Pons (tissue), 1 donor: ENCODE measurements around the gene THSD4.
"Not testable (repeated sequence)": the region's sequence is repeated elsewhere in the genome, so short reads cannot be mapped to it uniquely, and the experiment has no call there.

Source experiments
- DNase-seq: peaks from one replicate; pipeline ENCODE4 v3.0.0-alpha.2; 2016; ENCODE audit warnings: low spot score

Gene THSD4

DNA sequence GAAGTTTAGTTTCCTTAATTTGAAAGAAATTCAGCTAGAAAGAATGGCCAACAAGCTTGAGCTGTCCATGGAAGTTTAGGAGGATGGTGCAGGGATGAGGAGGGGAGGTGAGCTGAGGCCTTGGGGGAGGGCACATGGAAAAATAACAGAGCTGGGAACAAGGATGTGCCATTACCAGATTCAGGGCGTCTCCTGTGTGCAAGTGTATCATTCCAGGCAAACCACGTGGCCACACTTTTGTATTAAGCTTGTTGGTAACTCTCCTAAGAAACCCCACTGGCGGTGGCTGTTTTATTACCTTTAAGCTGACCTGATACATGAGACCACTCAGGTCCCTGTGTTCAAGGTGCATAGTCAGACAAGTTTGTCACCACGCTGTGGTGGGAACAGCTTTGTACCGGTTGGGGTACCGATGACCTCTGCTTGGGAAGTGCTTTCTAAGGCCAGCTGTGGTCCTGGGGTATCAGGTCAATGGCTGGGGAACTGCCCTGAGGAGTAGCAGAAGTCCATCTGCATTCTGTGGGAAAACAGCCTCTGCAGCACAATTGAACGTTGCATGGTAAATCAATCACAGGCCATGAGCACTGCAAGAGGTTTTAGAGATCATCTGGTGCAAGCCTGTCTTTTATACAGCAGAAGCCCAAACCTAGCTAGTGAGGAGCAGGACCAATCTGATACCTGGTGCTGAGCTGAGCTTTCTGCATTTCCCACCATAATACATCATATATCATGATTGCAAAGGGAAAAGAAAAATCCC, 235.5 kb downstream of the THSD4 start:
- no peak for DNase-seq

DNA sequence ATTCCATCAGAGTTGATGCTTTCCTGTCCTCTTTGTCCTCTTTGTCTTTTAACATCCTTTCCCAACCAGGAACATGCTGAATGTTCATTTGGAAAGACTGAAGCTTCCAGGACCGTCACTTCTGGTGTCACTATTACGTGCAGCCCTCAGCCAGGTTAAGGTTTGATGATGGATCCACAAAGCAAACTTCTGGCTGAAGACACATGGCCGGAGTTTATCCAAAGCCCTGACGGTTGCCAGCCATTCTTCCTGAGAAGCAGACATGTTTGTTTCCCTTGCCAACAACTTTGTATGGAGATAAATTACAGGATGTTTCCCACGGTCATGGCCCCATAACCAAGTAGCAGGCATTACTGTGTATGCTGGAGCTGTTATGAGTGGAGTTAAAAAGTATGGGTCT, 236.9 kb downstream of the THSD4 start:
- no peak for DNase-seq

DNA sequence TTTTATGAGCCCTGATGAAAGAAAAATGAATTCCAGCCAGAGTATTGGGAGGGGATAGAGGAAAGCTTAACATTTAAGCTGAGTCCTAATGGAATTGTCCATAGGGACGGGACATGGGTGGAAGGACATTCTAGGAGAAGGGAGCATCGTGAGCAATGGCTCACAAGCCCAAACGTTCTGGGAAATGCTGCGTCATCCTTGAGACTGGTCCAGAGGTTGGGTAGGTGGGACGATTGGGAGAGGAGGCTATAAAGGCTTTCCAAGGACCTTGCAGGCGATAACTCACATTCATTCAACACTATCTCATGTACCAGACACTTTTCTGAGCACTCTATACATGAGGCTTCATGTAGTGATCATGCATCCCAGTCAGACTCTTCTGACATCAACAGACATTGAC, 237.5 kb downstream of the THSD4 start:
- no peak for DNase-seq

DNA sequence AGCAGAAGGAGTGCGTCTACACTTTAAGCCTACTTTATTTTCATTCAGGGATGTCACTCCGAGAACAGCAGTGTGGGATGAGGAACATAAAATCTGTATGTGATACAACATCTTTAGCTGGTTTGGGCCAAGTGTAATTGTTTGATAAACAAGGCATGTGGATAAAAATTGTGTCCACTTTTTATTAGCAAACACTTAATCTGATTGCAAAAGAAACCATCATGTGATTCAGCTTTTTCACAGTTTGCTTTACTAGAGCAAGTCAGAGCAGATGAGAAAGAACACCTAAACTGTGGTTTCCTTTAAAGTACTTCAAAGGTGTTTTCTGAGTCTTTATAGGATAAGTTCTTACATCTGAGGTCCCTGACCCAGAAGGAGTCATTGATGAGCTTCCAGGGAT, 237.9 kb downstream of the THSD4 start:
- no peak for DNase-seq

DNA sequence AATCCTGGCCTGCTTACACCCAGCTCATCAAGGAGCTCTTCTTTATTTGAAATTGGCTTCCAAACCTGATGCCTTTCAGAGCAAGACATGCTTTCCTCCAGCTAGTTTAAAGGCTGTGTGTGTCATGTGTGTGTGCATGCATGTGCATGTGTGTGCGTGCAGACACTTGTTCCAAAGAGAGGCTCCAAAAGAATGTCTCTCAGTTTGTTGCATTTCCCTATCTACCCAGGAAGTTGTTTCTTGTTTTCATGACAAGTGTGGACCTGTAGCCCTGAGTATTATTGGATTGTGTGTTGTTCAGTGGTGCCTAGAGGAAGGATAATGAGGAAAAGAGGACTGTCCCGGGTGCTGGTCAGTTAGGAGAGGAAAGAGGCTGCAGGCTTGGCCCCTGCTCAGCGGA, 240.0 kb downstream of the THSD4 start:
- no peak for DNase-seq

DNA sequence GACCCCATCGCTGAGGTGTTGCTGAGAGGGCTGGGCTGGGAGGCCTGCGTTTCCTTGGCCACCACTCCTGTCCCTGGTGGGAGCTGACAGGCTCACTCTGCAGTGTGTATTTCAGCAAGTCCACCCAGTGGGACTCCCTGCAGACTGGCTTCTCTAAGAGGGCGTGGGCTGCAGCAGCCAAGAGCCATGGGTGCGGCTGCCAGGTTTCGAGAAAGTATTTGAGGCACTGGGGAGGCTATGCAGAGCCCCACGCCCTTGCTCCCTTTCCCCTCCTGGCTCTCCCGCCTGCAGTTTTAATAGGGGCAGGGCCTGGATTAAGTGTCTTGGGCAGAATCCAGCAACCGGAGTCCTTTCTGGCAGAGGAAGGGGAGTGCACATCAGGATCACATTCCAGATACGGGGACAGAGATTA, 242.1 kb downstream of the THSD4 start:
- no peak for DNase-seq

DNA sequence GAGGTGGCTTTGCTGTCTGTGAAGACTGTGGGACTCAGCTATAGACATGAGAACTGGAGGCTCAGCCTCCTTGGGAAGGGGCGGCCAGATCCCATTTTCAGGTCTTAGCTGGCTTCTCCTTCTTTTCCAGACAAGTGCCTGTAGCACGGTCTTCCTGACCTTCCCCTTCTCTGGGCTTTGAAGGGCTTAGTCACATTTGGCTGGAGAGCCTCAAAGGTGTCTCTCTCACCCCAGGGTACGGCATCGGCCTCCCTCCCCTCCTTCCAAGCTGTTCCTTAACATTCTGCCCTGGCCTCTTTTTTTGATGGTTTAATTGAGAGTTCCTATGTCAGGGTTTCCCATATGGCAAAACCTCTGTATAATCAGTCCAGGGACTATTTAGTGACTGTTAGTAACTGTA, 242.7 kb downstream of the THSD4 start:
- no peak for DNase-seq

DNA sequence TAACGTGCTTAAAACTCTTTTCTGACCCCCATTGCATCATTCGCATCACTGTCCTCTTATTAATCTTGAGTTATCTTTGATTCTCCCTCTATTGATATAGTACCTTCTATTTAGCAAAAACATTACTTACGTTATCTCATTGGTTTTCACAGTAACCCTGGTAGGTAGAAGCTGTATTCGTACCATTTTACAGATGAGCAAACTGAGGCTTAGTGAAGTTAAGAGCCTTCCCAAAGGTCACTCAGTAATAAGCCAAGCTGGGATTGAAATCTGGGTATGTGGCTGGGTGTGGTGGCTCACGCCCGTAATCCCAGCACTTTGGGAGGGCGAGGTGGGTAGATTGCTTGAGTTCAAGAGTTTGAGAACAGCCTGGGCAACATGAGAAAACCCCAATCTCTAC, 244.0 kb downstream of the THSD4 start:
- no peak for DNase-seq

DNA sequence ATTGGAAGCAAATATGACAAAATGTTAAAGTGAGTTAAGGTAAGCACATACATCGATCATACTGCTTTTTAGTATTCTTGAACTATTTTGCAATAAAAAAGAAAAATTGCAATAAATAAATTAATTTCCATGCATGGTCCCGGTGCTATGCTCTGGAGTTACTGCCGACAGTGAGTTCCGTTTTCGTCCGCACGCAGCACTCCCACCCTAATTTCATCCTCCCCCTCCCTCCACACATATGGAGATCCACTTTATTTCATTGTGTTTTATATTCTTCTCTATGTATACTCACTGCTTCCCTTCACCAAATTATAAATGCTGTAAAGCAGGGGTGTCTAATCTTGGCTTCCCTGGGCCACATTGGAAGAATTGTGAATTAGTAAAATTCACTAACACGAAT, 247.3 kb downstream of the THSD4 start:
- DNase-seq, result no peak

DNA sequence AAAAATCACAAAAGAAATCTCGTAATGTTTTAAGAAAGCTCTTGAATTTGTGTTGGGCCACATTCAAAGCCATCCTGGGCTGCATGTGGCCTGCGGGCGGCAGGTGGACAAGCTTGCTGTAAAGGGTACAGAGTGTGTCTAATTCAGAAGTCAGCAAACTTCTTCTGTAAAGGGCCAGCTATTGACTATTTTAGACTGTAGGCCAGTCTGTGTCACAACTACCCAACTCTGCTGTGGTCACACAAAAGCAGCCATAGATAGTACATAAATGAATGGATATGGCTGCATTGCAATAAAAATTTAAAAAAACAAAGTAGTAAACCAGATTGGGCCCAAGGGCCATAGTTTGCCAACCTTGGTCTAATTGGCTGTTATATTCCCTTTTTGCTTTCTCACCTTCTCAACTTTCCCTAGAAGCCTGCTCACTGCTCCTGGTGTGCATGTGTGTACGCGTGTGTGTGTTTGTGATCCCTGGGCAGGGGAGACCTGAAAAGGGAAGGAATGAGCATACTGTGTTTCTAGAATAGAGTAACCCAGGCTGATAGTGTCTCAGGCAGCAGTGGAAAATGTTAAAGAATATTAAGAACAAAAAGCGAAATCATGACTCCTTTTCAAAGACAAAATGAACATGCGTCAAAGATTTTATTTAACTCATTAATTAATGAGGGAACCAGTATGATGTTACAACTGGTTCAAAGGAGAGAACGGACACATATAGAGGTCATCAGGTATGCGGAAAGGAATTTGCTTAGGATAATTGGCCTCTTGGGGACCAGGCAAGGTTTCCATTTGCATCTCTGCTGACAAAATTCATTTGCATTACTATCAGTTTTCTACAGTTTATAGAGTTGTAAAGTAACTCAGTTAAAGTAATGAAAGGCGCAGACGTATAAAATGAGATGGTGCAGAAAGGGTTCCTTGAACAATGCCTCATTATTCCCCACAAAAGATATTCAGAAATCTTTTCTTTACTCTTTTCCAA, 248.0 kb downstream of the THSD4 start:
- DNase-seq, result no peak

DNA sequence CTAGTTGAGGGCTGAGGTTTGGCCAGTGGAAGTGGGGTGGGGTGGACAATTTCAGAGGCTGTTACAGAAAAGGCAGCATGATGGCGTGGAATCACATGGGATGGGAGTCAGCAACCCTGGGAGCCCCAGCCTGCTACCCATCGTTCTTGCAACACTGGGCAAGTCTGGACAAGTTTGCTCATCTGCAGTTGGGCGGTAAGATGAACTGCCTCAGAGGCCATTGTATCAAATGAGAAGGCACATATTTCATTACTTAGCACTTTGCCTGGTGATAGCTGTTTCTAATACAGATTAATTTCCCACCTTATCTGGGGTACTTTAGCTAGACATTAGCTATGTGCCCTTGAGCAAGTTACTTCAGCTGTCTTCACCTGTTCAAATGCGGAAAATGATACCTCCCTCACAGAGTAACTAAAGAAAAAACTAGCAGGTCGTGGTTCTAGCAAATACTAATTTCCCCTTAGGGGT, 248.9 kb downstream of the THSD4 start:
- DNase-seq, result no peak

DNA sequence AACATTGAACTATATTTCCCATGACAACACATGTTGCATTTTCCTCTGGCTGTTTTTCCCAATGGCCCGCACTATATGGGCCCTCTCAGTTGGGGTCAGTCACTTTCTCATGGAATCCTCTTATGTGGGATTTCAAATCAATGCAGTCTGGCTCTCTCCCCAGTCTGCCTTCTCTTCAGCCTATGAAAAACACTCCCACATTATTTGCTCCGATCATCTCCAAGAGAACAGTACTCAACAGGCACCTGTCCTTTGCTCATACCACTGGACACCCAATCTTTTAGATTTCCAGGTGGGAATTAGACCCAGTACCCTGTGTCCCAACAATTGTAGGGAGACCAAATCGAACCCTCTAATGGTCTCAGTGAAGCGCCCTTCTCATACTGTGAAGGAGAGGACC, 251.3 kb downstream of the THSD4 start:
- DNase-seq, result no peak

DNA sequence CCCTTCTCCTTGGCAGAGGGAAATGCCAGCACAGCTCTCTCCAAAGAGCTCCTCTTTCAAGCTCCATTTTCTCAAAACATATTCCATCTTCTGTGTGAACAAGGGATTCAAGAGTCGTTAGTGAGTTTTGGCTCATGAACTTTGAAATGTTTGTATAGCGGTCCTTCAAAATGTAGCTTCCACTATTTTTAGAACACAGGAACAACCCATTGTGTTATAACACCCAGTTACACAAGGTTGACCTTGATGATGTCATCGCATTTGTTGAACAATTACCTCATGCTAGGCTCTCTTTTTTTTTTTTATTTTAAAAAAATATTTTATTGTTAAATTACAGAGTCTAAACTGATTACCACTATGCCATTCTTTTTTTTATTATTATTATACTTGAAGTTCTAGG, 251.7 kb downstream of the THSD4 start:
- no peak for DNase-seq

DNA sequence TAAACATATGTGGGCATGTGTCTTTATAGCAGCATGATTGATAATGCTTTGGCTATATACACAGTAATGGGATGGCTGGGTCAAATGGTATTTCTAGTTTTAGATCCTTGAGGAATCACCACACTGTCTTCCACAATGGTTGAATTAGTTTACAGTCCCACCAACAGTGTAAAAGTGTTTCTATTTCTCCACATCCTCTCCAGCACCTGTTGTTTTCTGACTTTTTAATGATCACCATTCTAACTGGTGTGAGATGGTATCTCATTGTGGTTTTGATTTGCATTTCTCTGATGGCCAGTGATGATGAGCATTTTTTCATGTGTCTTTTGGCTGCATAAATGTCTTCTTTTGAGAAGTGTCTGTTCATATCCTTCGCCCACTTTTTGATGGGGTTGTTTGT, 252.5 kb downstream of the THSD4 start:
- DNase-seq, result not testable (repeated sequence)

DNA sequence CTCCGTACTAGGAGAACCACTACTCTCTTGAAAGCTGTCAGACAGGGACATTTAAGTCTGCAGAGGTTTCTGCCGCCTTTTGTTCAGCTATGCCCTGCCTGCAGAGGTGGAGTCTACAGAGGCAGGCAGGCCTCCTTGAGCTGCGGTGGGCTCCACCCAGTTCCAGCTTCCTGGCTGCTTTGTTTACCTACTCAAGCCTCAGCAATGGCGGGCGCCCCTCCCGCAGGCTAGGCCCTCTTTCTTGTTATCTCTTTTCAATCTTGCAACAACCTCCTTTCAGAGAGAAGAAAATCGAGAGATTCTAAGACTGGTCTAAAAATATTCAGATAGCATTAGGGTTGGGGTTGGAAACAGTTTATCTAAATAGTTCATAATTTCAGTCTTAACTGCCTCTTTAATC, 257.5 kb downstream of the THSD4 start:
- not testable (repeated sequence) for DNase-seq

DNA sequence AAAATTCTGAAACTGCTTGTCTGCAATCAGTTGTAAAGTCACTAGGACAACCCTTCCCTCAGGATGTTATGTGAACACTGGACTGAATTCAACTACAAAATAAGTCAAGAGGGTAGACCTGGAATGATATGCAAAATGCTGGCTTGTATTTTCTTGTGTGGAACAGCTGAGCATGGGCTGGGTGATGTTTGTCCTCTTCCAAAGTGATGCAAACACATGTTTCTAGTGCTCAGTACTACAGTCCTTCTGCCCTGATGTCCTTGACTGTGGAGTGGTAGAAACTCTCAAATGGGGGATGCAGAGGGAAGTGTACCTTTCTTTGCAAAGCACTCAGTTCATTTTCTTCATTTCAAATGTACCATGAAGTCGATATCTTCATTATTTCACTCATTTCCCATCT, 258.6 kb downstream of the THSD4 start:
- DNase-seq, result no peak

DNA sequence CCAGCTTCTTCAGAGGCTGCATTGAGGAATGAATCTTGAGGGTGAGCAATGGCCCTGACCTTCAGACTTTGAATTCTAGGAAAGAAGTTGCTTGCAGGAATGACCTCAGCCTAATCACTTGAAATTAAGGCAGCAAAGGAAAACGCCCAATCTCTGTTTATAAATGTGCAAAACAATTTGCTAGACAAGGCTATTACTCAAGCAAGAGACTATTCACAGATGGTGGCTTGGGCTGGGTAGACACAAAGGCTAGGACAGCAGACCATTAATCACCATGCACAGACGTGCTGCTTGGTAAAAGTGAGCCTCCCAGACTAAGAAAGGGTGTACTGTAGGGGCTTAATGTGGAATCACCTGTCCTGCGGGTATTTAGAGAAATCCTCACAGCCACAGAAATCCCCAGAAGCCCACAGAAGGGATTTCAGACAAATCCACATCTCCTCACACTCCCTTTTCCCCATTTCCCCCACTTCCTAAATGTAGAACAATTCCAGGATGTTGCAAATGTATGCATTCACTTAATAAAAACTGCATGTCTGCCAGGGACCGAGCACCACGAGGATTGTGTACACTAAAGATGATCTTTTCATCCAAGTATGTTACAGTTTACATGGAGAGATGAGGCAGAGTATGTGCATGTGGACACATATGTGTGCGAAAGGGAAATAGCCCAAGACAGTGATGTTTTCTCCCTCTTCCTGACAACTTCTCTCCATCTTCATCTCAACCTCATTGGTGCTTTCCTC, 259.5 kb downstream of the THSD4 start:
- DNase-seq, result no peak

DNA sequence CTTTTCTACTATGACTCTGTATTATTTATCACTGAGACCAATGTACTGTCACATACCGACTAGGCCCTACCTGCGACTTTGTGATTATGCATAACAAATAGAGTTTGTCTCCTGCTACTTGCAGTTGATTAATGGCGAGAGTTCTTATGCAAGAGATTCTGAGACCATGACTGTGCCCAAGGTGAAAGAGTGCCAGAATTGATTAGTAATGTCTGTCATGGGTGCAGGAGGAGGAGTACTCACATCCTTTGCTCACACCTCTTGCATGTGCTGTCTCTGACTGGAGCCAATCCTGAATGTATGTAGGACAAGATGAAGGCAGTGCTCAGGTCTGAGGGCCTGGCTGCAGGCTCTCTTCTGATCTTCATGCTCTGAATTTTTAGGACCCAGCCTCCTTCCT, 260.7 kb downstream of the THSD4 start:
- no peak for DNase-seq

DNA sequence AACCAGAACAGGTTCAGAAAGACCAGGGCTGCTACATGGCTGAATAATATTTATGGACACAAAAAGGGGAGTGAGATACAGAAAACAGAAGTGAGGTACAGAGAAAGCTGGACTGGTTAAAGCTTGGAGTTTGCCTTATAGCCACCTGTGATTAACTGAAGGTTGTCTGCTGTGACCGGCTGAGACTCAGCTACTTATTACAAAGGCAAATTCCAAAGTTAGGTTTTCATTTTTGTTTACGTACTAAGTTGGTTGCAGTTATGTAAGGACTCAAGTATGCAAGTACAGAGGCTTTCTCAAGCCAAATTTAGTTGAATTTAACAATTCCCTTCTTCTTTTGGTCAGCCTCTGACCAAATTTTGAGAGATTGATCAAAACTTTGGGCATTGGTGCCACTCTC, 264.6 kb downstream of the THSD4 start:
- DNase-seq, result no peak

DNA sequence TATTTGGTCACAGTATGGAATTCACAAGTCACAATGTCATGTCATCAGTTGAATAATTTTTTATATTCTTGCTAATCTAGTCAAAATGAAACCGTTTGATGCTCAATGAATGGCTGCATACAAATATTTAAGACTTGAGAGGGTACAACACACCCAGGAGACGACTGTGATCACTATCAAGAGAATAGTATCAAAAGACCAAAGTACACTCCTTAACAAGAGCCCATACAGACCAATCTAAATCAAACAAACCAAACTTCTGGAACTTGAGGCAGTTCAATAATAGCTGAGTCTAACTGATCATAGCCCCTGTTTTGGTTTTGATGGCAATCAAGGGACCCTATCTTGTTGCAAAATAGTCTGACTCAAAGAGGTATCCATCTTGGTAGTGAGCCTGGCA, 265.1 kb downstream of the THSD4 start:
- no peak for DNase-seq

DNA sequence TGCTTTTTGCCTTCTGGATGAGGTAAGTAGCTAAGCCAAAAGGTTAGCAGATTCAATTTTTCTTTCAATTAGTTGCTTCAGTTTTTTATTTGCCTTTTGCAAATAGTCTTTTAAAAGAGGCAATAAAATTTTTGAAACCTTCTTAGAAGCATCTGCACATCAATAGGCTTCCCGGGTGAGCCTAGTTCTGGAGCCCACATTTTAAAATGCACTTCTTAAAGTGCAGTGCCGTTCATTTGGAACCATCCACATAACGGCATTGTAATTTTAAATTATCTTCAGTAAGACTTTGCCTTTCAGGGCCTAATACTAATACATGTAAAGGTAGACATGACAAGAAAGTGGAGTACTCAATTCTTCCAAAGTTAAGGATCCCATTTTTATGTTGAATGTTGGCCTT, 269.2 kb downstream of the THSD4 start:
- DNase-seq, result no peak

DNA sequence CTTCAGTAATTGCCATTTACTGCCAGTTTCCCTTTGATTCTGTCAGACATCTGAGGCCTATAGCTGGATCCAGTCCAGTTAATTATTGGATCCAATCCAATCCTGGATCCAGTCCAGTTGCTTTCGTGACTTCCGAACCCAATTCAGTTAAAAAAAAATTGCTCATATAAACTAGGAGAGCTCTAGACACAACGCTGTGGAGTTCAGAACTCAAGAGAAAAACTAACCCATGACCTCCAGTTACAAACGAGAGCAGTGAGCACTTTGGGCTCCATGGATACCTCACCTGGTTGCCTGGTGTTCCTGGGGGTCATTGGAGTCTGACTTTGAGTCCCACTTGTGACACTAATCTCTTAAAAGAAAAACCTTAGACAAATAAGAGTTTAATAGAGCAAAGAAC, 269.8 kb downstream of the THSD4 start:
- no peak for DNase-seq
